Right lobe of liver (tissue), 6 donors: ENCODE results near the gene PLCB4. TPM values are rescaled to one million over a fixed set of nuclear protein-coding genes. Genes with fewer than 3 reads are reported as not detected.

Experiments
- ATAC-seq, 4 donors: fragments of 200-7000 bp; cut with Tn5 transposase; one replicate each; pipeline ENCODE4 v1.9.1; 2020; ENCODE audit warnings: mild to moderate bottlenecking in 4 of 4, moderate library complexity in 4 of 4
- DNase-seq, 3 donors: peaks; one replicate each; pipeline ENCODE4 v3.0.0-alpha.2; 2020
- H3K27ac ChIP-seq, 3 donors: fragments of 200-600 bp; one replicate each; pipeline ENCODE4 v1.8.0; 2022
- H3K27me3 ChIP-seq, 2 donors: fragments of 200-600 bp; one replicate each; pipeline ENCODE4 v1.8.0; 2022
- H3K36me3 ChIP-seq, 4 donors: fragments of 200-600 bp; sonication (generic) in 1 of 4; one replicate each; pipeline versions ENCODE4 v1.5.1 to v1.8.0; 2017 to 2022; ENCODE audit warnings: control low read depth in 1 of 4
- H3K4me1 ChIP-seq, 4 donors: fragments of 200-600 bp; sonication (generic) in 1 of 4; one replicate each; pipeline versions ENCODE4 v1.5.1 to v1.8.0; 2017 to 2022; ENCODE audit warnings: control low read depth in 1 of 4
- H3K4me3 ChIP-seq, 3 donors: fragments of 200-600 bp; one replicate each; pipeline ENCODE4 v1.8.0; 2022
- H3K9me3 ChIP-seq, 4 donors: fragments of 200-600 bp; sonication (generic) in 1 of 4; one replicate each; pipeline versions ENCODE4 v1.5.1 to v1.8.0; 2017 to 2022; ENCODE audit warnings: control low read depth in 1 of 4
- CTCF ChIP-seq, 4 donors: fragments of 200-600 bp in 3 of 4; fragments of 450-650 bp in 1 of 4; IDR thresholded peaks; one replicate each; pipeline versions ENCODE4 v1.5.1 to v1.8.0; 2016 to 2022; ENCODE audit warnings: antibody characterized with exemption in 4 of 4, mild to moderate bottlenecking in 2 of 4
- POLR2A ChIP-seq: fragments of 450-650 bp; IDR thresholded peaks from one replicate; pipeline ENCODE4 v1.6.1; 2017; ENCODE audit warnings: antibody characterized with exemption, mild to moderate bottlenecking
- WGBS: methylation state at CpG from one replicate; pipeline ENCODE4 v1.1.6; 2018; ENCODE audit warnings: low coverage, low lambda C conversion rate; ENCODE audit not compliant: insufficient coverage; ENCODE audit errors: missing lambda C conversion rate; 5-methylcytosine and 5-hydroxymethylcytosine counted together
- intact Hi-C, 2 donors: fragments of 100-400 bp; cut with DNase I; formaldehyde crosslinking; loops; one replicate each; pipeline versions ENCODE4 v1.11.2 to v1.14.1; 2022
- total RNA-seq, 6 experiments: library from RNA; depleted of rRNA in 2 of 6; stranded (reverse); fragments of >200 nt in 2 of 6; fragmentation: NEBNext Ultra II Directional in 3 of 6; extraction: Animal tissue kit (Norgen Biotek cat#: 25700) in 3 of 6; gene quantifications; one replicate each; pipeline versions ENCODE4 v1.1.0 to v1.2.4, GENCODE V29; 2016 to 2023
- donor health status: DM: no; HTN: yes; CAD: no.
- donor health status: DM: no; HTN: no; CAD: no.
- donor health status: DM: no; HTN: no; CAD: no.
- donor health status: DM: no; HTN: yes; CAD: no.
- donor health status: DM: no; HTN: yes; CAD: no.

Gene PLCB4
- total RNA-seq, 6 experiments from 2014 or later = 0.04 to 0.20 (median 0.15) TPM

DNA sequence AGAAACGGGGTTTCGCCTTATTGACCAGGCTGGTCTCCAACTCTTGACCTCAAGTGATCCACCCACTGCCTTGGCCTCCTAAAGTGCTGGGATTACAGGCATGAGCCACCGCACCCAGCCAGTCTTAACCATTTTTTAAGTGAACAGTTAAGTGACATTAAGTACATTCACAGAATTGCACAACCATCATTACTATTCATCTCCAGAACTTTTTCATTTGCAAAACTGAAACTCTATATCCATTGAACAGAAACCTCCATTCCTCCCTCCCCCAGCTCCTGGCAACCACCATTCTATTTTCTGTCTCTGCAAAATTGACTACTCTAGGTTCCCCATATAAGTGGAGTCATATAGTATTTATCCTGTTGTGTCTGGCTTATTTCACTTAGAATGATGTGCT, 59.7 kb downstream of the PLCB4 start:
- Histone ChIP-seq H3K9me3 (no peaks in the 10 kb centered on the region), H3K27ac (no peak overlapping the region), H3K27me3 (no peaks in the 10 kb centered on the region), H3K4me1 (no peaks in the 10 kb centered on the region), H3K4me3 (no peak overlapping the region), H3K36me3 (no peaks in the 10 kb centered on the region)
- no peak for ATAC-seq
- WGBS = 78% methylated on average over 3 of the region's 3 CpGs
- intact Hi-C loops = no loop called here
- TF ChIP-seq POLR2A (no peak), CTCF (IDR thresholded peaks at IDR 0.05) (no peak)
- DNase-seq = no peak

GRCh38 chr20:9129756-9130155, 60.9 kb downstream of the PLCB4 start:
- WGBS = 24% methylated on average over 3 of the region's 3 CpGs
- ATAC-seq (no peak), DNase-seq (no peak)
- Histone ChIP-seq H3K4me1 (no peaks in the 10 kb centered on the region), H3K27ac (no peak overlapping the region), H3K4me3 (no peak overlapping the region), H3K36me3 (no peaks in the 10 kb centered on the region), H3K9me3 (no peaks in the 10 kb centered on the region), H3K27me3 (no peaks in the 10 kb centered on the region)
- intact Hi-C loops = no loop called here
- TF ChIP-seq CTCF (IDR thresholded peaks at IDR 0.05) (no peak), POLR2A (no peak)

GRCh38 chr20:9130521-9130920, 61.6 kb downstream of the PLCB4 start:
- Histone ChIP-seq H3K27ac (no peak overlapping the region), H3K4me1 (no peaks in the 10 kb centered on the region), H3K4me3 (no peak overlapping the region), H3K27me3 (no peaks in the 10 kb centered on the region), H3K9me3 (no peaks in the 10 kb centered on the region), H3K36me3 (no peaks in the 10 kb centered on the region)
- TF ChIP-seq POLR2A (no peak), CTCF (IDR thresholded peaks at IDR 0.05) (no peak)
- DNase-seq (no peak), ATAC-seq (no peak)
- WGBS = 19% methylated on average over 1 of the region's 1 CpG
- intact Hi-C loops = no loop called here

DNA sequence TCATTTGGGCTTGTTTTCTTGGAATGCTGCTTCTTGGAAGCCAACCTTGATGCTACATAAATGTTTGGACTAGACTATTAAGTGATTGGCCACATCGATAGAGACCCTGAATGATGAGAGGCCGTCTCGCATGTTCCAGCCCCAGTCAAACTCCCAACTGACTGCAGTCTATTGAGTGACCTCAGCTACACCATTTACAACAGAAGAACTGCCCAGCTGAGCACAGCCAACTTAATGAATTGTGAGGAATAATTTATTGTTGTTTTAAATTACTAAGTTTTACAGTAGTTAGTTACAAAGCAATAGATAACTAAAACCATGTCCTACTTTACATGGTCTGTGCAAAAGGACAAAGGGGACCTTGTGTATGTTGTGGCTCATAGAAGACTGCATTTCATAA, 63.0 kb downstream of the PLCB4 start:
- DNase-seq (no peak), ATAC-seq (no peak)
- Histone ChIP-seq H3K27ac (no peak overlapping the region), H3K9me3 (no peaks in the 10 kb centered on the region), H3K4me3 (no peak overlapping the region), H3K4me1 (no peaks in the 10 kb centered on the region), H3K36me3 (no peaks in the 10 kb centered on the region), H3K27me3 (no peaks in the 10 kb centered on the region)
- TF ChIP-seq CTCF (IDR thresholded peaks at IDR 0.05) = no peak
- TF ChIP-seq POLR2A = no peak
- 45% methylated on average over 3 of the region's 3 CpGs for WGBS
- intact Hi-C loops = no loop called here

- TF ChIP-seq CTCF (IDR thresholded peaks at IDR 0.05) (no peak), POLR2A (no peak)
- intact Hi-C loops = no loop called here
These were observed 65.5 kb downstream of the PLCB4 start for GRCh38 chr20:9134346-9134745.

More at GRCh38 chr20:9134346-9134745, 65.5 kb downstream of the PLCB4 start:
- no peaks in the 10 kb centered on the region for H3K36me3 ChIP-seq
- no peak overlapping the region for H3K4me3 ChIP-seq
- ATAC-seq (no peak), DNase-seq (no peak)
- no peaks in the 10 kb centered on the region for H3K4me1 ChIP-seq
- no peaks in the 10 kb centered on the region for H3K27me3 ChIP-seq
- no peak overlapping the region for H3K27ac ChIP-seq
- H3K9me3 ChIP-seq = no peaks in the 10 kb centered on the region
- WGBS = 21% methylated on average over 2 of the region's 2 CpGs
